ENCODE measurements around the gene IDI2. TPM values are rescaled to one million over a fixed set of nuclear protein-coding genes. Genes with fewer than 3 reads are reported as not detected.
"Not testable (repeated sequence)": the region's sequence is repeated elsewhere in the genome, so short reads cannot be mapped to it uniquely, and the experiment has no call there.

The IDI2 gene
- total RNA-seq (2014; rRNA removed; shearing (Covaris generic)): not detected in 2 replicates

DNA sequence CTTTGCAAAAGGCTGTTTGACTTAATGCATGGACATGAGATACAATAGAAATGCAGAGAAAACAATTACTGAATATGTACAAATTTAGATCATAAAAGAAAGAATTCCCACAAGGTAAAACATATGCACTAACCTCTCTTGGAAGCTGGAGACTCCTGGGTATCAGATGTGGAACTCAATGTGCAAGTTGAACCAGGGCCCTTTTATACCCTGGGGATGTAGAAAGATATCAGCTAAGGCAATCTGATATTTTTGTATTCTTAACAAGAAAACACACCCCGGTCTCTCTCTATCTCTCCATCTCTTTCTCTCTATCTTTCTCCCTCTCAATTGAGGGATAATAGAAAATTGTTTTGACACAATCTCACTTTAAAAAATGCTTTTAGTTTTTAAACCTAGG, at the start of gene IDI2:
TSS of gene IDI2 (minus strand) at position 177 of the 400 bp plus-strand sequence. CDS start 1,136 bp downstream, outside the sequence.
- Histone ChIP-seq H3K27me3 (no peaks in the 10 kb centered on the region), H3K9me3 (replicated peaks) (no peaks in the 10 kb centered on the region), H3K36me3 (no peaks in the 10 kb centered on the region), H3K27ac (no peak within 1 kb of the TSS), H3K4me1 (no peaks in the 10 kb centered on the region), H3K4me3 (no peak within 1 kb of the TSS)
- DNase-seq: no peak

DNA sequence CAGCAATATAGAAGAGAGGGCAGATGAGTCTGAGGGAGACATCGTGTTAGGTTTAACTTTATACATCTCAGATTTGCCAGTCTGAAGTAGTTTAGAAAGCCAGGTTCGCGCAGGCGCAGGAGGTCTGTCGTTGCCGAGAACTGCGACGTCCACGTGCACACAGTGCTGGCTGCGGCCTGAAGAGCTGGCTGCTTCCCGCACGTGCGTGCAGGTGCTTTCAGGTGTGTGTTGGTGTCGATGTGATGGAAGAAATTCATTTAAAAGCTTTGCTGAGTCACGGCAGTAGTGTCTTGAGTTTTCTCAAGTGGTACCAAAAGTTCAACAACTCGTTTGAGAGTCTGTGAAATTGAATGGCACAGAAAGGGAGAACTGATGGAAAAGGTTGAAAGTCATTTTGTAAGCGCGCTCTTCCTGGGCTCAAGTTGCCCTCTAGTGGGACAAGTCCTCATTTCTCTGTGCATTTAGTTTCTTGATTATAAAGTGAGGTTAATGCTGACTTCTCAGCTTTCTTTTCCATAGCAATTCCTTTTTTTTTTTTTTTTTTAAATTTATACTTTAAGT, 49.2 kb upstream of the IDI2 start:
- Histone ChIP-seq H3K4me3 (no peak overlapping the region), H3K9me3 (replicated peaks) (no peaks in the 10 kb centered on the region), H3K4me1 (no peaks in the 10 kb centered on the region), H3K27me3 (no peaks in the 10 kb centered on the region), H3K27ac (no peak overlapping the region), H3K36me3 (no peaks in the 10 kb centered on the region; the same call in 1 of the 2 replicates)
- no peak for DNase-seq

DNA sequence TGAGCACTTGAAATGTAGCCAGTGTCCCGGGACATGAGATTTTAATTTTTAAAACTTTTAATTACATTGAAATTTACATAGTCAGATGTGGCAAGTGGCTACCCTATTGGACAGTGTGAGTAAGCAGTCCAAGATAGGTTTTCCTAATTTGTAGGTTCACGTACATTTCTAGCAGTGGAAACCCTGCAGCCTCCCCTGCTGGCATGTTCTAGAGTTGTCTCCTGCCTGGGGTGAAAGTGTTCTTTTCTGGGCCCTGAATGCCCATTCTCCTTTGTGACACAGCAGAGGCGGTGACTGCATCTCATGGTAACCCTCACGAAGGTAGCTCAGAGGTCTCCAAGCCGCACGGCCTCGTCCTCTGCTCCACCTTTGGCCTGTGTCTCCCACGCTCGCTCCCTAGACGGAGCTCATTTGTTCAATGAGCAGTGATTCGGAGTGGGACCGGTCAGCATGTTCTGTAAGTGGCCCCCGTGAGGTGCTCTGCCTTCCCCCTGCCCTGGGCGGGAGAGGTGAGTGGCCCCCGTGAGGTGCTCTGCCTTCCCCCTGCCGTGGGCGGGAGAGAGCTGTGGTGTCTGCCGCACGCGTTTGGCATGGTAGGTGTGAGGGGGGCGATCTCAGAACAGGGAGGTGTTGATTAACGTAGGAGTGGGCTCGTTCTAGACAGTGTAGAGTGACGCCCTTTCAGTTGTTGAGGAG, 48.5 kb upstream of the IDI2 start:
- Histone ChIP-seq H3K27ac (no peak overlapping the region), H3K4me1 (no peaks in the 10 kb centered on the region), H3K27me3 (no peaks in the 10 kb centered on the region), H3K36me3 (no peaks in the 10 kb centered on the region; the same call in 1 of the 2 replicates), H3K9me3 (replicated peaks) (no peaks in the 10 kb centered on the region), H3K4me3 (no peak overlapping the region)
- DNase-seq: no peak

DNA sequence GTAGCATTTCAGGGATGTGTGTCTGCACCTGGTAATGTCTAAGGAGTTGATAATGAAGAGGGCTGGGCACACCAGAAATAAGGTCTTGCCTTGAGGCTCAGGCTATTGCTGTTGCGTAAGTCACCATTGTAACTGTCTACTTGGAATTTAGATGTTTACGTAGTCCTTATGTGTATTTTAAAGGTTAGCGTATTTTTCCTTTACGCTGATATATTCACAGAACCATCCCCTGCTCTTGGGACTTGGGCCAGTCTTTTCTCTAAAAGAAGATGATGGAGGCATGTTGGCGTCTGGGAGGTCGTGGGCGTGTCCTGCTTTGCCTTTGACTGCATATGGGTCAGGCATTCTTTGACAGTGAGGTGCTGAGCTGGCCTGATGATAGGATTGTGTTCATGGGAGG, 45.3 kb upstream of the IDI2 start:
- Histone ChIP-seq H3K27ac (no peak overlapping the region), H3K36me3 (no peaks in the 10 kb centered on the region; the same call in 1 of the 2 replicates), H3K4me3 (no peak overlapping the region), H3K9me3 (replicated peaks) (no peaks in the 10 kb centered on the region), H3K4me1 (no peaks in the 10 kb centered on the region), H3K27me3 (no peaks in the 10 kb centered on the region)
- no peak for DNase-seq

DNA sequence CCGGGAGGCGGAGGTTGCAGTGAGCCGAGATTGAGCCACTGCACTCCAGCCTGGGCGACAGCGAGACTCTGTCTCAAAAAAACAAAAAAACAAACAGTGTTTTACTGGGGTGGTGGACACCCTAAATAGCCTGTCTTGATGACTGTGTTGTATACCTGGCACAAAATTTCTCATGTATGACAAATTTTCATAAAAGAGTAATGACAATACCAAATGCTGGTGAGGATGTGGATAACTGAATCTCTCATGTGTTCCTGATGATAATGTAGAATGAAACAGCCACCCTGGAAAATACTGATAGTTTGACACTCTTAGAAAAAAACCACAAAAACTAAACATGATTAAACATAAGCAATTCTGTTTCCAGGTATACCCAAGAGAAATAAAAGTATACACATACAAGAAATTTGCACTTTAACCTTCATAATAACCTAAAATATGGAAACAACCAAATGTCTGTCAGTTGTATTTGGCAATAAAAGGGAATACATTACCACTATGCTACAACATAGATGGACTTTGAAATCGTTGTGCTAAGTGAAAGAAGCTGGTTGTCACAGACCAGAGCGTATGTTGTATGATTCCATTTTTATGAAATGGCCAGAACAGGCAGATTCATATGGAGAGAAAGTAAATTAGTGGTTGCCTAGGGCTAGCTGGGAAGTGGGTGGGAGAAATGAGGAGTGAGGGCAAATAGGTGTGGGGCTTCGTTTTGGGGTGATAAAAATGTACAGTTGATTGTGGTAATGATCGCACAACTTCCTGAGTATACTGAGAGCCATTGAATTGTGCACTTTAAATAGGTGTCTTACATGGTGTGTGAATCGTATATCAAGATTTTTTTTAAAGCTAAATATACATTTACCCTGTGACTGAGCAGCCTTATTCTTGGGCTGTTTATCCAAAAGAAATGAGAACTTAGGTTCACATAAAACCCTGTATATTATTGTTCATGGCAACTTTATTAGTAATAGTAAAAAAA, 43.0 kb upstream of the IDI2 start:
- Histone ChIP-seq H3K27me3 (no peaks in the 10 kb centered on the region), H3K36me3 (no peaks in the 10 kb centered on the region; the same call in 1 of the 2 replicates)

DNA sequence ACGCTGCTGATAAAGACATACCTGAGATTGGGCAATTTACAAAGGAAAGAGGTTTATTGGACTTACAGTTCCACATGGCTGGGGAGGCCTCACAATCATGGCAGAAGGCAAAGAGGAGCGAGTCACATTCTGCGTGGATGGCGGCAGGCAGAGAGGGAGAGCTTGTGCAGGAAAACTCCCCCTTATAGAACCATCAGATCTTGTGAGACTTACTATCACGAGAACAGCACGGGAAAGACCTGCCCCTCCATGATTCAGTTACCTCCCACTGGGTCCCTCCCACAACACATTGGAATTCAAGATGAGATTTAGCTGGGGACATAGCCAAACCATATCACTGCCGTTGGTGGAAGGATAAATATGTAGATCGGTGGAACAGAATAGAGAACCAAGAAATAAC, 41.1 kb upstream of the IDI2 start:
- not testable (repeated sequence) for H3K36me3 ChIP-seq

More for the DNA sequence above, 43.0 kb upstream of the IDI2 start:
- Histone ChIP-seq H3K27ac (no peak overlapping the region), H3K4me1 (no peaks in the 10 kb centered on the region), H3K4me3 (no peak overlapping the region), H3K9me3 (replicated peaks) (no peaks in the 10 kb centered on the region)
- DNase-seq: no peak

DNA sequence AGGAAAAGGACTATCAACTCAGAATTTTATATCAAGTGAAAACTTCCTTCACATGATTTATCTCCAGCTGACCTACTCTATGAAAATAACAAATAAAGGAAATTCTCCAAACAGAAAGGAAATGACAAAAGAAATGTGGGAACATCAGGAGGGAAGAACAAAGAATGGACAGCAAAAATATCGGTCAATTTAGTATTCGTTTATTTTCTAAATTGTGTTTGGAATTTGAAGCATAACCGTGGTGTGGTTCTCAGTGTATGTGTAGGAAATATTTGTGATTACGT, 39.2 kb upstream of the IDI2 start:
- H3K4me3 ChIP-seq: no peak overlapping the region
- no peak overlapping the region for H3K27ac ChIP-seq
- no peaks in the 10 kb centered on the region for H3K36me3 ChIP-seq
- H3K9me3 ChIP-seq (replicated peaks): no peaks in the 10 kb centered on the region
- H3K4me1 ChIP-seq: no peaks in the 10 kb centered on the region
- DNase-seq: no peak
- H3K27me3 ChIP-seq: no peaks in the 10 kb centered on the region

More for the DNA sequence above, 41.1 kb upstream of the IDI2 start:
- H3K4me3 ChIP-seq; H3K27me3 ChIP-seq; H3K4me1 ChIP-seq; H3K27ac ChIP-seq; H3K9me3 ChIP-seq (replicated peaks); DNase-seq: not testable (repeated sequence)

DNA sequence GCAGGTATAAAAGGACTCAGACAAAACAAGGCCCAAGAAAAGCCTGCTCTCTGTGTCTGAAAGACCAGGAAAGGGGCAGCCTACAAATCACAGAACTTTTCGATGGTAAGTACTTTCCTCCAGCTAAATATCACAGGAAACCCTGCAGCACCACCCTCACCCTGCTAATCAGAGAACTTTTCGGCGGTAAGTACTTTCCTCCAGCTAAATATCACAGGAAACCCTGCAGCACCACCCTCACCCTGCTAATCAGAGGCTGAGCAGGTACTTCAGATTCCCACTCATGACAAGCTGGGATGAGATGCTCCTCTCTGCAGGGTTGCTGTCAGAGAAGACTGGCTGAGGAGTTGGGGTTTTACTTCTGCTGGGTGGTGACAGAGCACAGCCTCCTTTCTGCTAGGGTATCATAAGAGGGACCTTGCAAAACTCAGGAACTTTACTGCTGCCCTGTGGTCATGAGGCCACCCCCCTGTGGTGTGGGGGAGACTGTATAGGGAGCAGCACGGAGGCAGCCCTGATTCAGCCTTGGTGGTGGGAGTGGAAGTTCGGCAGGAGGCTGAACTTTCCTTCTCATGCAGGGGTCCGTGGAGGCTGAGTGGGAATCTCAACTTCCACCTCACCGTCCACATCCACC, 37.7 kb upstream of the IDI2 start:
- Histone ChIP-seq H3K4me3 (no peak overlapping the region), H3K4me1 (no peaks in the 10 kb centered on the region), H3K27ac (no peak overlapping the region), H3K27me3 (no peaks in the 10 kb centered on the region), H3K36me3 (no peaks in the 10 kb centered on the region), H3K9me3 (replicated peaks) (no peaks in the 10 kb centered on the region)
- no peak for DNase-seq

DNA sequence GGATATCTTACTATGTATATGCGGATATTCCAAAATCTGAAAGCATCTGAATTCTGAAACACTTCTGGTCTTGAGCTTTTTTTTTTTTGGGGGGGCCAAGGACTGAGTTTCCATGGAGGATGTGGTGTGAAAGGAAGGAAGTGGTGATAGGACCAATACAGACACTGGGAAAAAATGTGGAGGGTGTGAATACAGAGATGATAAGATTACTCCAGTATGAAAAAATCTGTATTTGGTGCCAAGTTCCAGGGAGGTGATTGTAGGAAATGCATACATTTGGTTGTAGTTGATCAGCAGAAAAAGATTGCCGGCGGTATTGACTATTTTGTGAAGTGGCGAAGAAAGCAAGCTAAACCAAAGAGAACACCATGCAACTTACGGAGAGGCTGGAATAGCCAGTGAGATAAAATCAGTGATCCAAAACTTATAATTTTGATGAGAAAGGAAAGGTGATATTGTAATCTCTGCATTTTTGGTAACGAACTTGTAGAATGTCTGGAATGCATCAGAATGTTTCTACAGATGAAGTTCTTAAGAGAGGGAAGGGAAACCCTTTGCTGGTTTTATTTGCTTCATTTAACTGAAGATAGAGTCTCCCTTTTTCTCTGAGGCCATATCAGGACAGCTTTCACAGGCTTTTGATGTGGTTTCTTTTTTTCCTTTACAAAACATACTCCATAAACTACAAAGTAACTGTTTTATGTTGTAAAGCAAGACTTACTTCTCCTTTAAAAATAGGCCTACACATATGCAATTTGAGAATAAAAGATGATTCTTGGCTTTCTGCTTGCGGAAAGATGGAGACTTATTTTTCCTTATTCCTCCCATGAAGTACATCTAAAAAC, 36.5 kb upstream of the IDI2 start:
- DNase-seq: no peak
- no peaks in the 10 kb centered on the region for H3K4me1 ChIP-seq
- H3K36me3 ChIP-seq: no peaks in the 10 kb centered on the region
- no peaks in the 10 kb centered on the region for H3K9me3 ChIP-seq (replicated peaks)
- H3K4me3 ChIP-seq: no peak overlapping the region
- no peaks in the 10 kb centered on the region for H3K27me3 ChIP-seq
- H3K27ac ChIP-seq: no peak overlapping the region

DNA sequence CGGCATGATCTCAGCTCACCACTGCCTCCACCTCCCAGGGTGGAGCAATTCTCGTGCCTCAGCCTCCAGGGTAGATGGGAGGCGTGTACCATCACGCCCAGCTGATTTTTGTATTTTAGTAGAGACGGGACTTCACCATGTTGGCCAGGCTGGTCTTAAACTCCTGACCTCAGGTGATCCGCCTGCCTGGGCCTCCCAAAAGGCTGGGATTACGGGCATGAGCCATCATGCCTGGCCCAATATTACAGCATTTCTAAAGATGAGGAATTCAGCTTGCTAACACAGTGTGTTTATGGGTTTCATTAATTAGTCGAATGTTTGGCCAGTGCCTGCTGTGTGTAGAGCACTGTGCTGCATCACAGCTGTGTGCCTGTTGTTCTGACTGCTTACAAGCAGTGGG, 34.2 kb upstream of the IDI2 start:
- DNase-seq: no peak
- Histone ChIP-seq H3K9me3 (replicated peaks) (no peaks in the 10 kb centered on the region), H3K27ac (no peak overlapping the region)

DNA sequence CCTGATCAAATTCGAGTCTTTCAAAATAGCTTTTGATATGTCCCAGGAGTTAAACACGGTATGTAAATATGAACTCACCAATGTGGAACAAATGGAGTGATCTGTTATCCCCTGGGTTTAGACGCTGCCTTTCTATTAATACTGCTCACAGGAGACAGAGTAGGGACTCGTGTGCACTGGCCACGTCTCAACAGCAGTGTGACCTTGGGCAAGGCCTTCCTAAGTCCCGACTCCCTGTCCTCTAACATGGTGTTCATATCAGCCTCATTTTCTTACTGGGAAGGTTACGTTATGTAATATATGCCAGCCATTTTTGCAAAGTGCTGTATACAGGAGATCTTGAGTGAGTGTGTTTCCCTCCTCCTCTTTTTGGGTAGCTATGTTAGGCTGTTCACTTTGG, 32.4 kb upstream of the IDI2 start:
- Histone ChIP-seq H3K4me3 (peak overlapping the region; percentile 94), H3K4me1 (no peaks in the 10 kb centered on the region), H3K36me3 (peaks cover 3% of the 10 kb centered on the region; the same call in 1 of the 2 replicates), H3K27me3 (no peaks in the 10 kb centered on the region), H3K9me3 (replicated peaks) (no peaks in the 10 kb centered on the region), H3K27ac (no peak overlapping the region)
- DNase-seq: no peak

More for the DNA sequence above, 34.2 kb upstream of the IDI2 start:
- Histone ChIP-seq H3K27me3 (no peaks in the 10 kb centered on the region), H3K4me3 (no peak overlapping the region), H3K4me1 (no peaks in the 10 kb centered on the region), H3K36me3 (no peaks in the 10 kb centered on the region)

DNA sequence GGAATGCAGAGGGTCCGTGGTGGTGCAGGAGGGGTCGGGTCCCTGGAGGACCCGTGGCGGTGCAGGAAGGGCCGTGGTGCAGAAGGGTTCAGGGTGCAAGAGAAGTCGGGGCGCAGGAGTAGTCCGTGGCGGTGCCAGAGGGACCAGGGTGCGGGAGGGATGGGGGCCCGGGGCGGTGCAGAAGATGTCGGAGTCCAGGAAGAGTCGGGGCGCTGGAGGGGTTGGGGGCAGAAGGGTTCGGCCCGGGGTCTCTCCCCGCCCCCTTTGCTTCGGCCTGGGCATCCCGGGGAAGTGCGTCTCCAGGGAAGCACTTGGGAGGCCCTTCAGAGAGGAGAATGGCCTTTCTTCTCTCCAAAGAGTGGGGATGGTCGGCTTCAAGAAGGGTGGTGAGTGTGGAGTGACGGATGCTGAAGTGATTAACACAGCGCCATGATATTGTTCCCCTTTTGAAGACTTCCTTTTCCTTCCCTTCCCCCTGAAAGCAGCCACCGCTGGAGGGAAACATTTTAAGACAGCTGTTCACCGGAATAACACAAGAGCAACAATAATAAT, 31.5 kb upstream of the IDI2 start:
- Histone ChIP-seq H3K27me3 (no peaks in the 10 kb centered on the region), H3K36me3 (peaks cover 9% of the 10 kb centered on the region), H3K27ac (no peak overlapping the region), H3K4me3 (peak overlapping the region; percentile 94), H3K4me1 (no peaks in the 10 kb centered on the region), H3K9me3 (replicated peaks) (no peaks in the 10 kb centered on the region)
- DNase-seq: no peak

DNA sequence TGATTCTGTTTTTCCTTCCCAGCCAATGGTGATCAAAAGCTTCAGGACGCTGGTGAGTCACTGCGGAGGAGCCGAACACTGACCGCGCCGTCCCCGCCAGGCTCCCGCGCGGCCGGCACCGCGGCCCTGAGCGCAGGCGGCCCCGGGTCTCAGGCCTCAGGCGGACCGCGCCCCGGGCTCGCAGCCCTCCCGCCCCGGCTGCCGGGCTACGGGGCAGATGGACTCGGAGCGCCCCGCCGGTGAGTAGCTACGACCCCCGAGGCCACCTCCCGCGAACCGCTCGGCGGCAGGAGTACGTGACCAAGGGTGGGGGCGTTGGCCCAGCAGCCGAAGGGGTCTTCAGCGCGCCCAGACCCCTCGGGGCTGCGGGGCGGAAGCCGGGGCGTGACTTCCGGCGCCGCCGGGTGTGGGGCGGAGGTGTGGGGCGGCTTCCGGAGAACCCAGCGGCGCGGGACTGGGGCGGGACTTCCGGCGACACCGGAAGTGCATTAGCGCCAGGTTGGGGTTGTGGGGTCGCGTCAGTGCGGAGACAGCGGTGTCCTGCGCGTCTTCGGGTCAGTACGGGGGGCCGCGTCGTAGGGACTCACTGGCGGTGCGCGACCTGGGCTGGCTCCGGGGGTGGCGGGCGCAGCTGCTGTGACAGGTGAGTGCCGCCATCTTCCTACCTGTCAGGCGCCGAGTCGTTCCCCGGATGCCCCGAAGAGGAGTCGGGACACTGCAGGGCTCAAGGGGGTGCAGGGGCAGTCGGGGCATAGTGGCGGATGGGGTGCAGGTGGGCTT, 30.9 kb upstream of the IDI2 start, which contains the start of gene WDR37:
TSS of gene WDR37 (plus strand) at position 60 of the 780 bp plus-strand sequence. CDS start 15,771 bp downstream, outside the sequence.
- Histone ChIP-seq H3K4me3 (peak within 1 kb of the TSS; percentile 94), H3K27ac (peak within 1 kb of the TSS; percentile 84), H3K27me3 (no peaks in the 10 kb centered on the region), H3K36me3 (peaks cover 10% of the 10 kb centered on the region), H3K4me1 (no peaks in the 10 kb centered on the region), H3K9me3 (replicated peaks) (no peaks in the 10 kb centered on the region)
- peak; percentile 79 to 81 for DNase-seq
